Erythroblast (primary cell): ENCODE measurements around the gene WDR64.

ENCODE experiments used
- GATA1 ChIP-seq: IDR thresholded peaks from 2 replicates; pipeline ENCODE4 v1.6.1; 2011; ENCODE audit warnings: low read depth, mild to moderate bottlenecking, control low read depth, low read length, moderate library complexity
- POLR2A ChIP-seq: IDR thresholded peaks from 2 replicates; pipeline ENCODE4 v1.6.1; 2011; ENCODE audit warnings: mild to moderate bottlenecking, low read length

DNA sequence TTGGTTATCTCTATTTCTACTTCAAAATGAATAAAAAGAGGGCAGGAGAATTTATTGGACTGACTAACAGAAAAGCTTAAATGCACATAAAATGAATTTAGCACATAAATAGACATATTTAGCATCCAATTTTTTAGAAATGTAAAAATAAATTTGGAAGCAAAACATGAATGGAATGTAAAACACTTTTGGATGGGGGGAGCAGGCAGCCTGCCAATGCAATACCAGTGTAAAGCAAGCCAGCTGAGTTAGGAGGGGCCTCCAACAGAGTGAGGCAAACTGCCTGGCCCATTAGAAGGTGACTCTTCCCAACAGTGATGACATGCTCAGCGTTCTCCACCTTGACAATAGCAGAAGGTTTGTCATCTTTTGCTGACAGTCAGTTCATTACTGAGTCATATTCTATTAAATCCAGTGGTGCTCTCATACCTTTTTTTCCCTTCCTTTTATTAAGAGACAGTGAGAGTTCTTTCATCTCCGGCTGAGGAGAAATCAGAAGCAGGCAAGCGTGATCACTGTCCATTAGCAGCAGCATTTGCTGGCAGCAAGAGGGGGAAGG, 176.5 kb downstream of the WDR64 start:
- TF ChIP-seq POLR2A (no peak), GATA1 (no peak)
